IMR-90 (cell line): ENCODE measurements around the gene HAND1. TPM values are rescaled to one million over a fixed set of nuclear protein-coding genes. Genes with fewer than 3 reads are reported as not detected.
A peak's percentile ranks its signal among the peaks of the same experiment; 100 is the strongest.

Experiments used
- ATAC-seq: fragments of 200-7000 bp; cut with Tn5 transposase; 2 replicates; pipeline ENCODE4 v1.9.1; 2020; ENCODE audit warnings: low read depth, mild to moderate bottlenecking, moderate library complexity
- BruUV-seq: library from RNA; stranded (reverse); fragments of 400-500 nt; replicated peaks from 2 replicates; lab custom pipeline; 2021; lab: Mats Ljungman, UMichigan
- CTCF ChIA-PET: fragments of 300-600 bp; formaldehyde crosslinking; extraction: SDS; loops from one replicate; lab custom pipeline; 2021; ENCODE audit warnings: antibody characterized with exemption; lab: Yijun Ruan, JAX
- POLR2A ChIA-PET: fragments of 300-600 bp; sonication (Branson Sonifier 250); formaldehyde crosslinking; loops from one replicate; lab custom pipeline; 2022; ENCODE audit warnings: antibody characterized with exemption; ENCODE audit not compliant: unreplicated experiment; lab: Charles Lee
- DNase-seq: peaks from one replicate; pipeline ENCODE4 v3.0.0; 2013
- H2AFZ ChIP-seq: replicated peaks from 2 replicates; pipeline ENCODE3; 2013; ENCODE audit warnings: low read length, mild to moderate bottlenecking; ENCODE audit not compliant: poor library complexity
- H2AK5ac ChIP-seq: 2 replicates; pipeline ENCODE4 v1.6.1; 2013; ENCODE audit warnings: low read depth, low read length, inconsistent platforms
- H2AK9ac ChIP-seq: replicated peaks from 2 replicates; pipeline ENCODE3; 2013; ENCODE audit warnings: mild to moderate bottlenecking, low read depth, low read length, moderate library complexity; ENCODE audit not compliant: poor library complexity
- H2BK120ac ChIP-seq: 2 replicates; pipeline ENCODE4 v1.6.1; 2013; ENCODE audit warnings: low read depth, low read length, inconsistent platforms
- H2BK15ac ChIP-seq: 3 replicates; pipeline ENCODE4 v1.6.1; 2013; ENCODE audit warnings: low read depth, low read length, inconsistent platforms
- H2BK20ac ChIP-seq: 2 replicates; pipeline ENCODE4 v1.6.1; 2013; ENCODE audit warnings: low read depth, mild to moderate bottlenecking, inconsistent platforms, low read length, moderate library complexity
- H2BK5ac ChIP-seq: 2 replicates; pipeline ENCODE4 v1.6.1; 2013; ENCODE audit warnings: mild to moderate bottlenecking, low read depth, low read length, inconsistent platforms; ENCODE audit not compliant: poor library complexity, severe bottlenecking
- H3K14ac ChIP-seq: replicated peaks from 2 replicates; pipeline ENCODE4 v1.6.1; 2013; ENCODE audit warnings: low read depth, low read length, inconsistent platforms
- H3K18ac ChIP-seq: 2 replicates; pipeline ENCODE4 v1.6.1; 2013; ENCODE audit warnings: low read depth, low read length, control low read depth
- H3K23ac ChIP-seq: 2 replicates; pipeline ENCODE4 v1.6.1; 2013; ENCODE audit warnings: low read depth, low read length, inconsistent platforms
- H3K27ac ChIP-seq: 2 replicates; pipeline ENCODE4 v1.5.1; 2013; ENCODE audit warnings: mild to moderate bottlenecking, control low read depth, low read length; ENCODE audit not compliant: insufficient read depth
- H3K27me3 ChIP-seq: 2 replicates; pipeline ENCODE4 v1.6.1; 2013; ENCODE audit warnings: low read length; ENCODE audit not compliant: control insufficient read depth, insufficient read depth
- H3K36me3 ChIP-seq: 2 replicates; pipeline ENCODE4 v1.6.1; 2013; ENCODE audit warnings: low read length, mixed read lengths; ENCODE audit not compliant: control insufficient read depth, insufficient read depth
- H3K4ac ChIP-seq: 2 replicates; pipeline ENCODE4 v1.6.1; 2013; ENCODE audit warnings: low read depth, low read length, inconsistent platforms
- H3K4me1 ChIP-seq: 2 replicates; pipeline ENCODE4 v1.6.1; 2013; ENCODE audit warnings: low read length, mixed read lengths; ENCODE audit not compliant: control insufficient read depth, insufficient read depth
- H3K4me2 ChIP-seq: 2 replicates; pipeline ENCODE4 v1.6.1; 2013; ENCODE audit warnings: low read depth, mild to moderate bottlenecking, control low read depth, low read length, moderate library complexity
- H3K4me3 ChIP-seq: 2 replicates; pipeline ENCODE4 v1.5.1; 2013; ENCODE audit warnings: low read depth, mild to moderate bottlenecking, control low read depth, low read length, moderate library complexity; ENCODE audit not compliant: insufficient read depth
- H3K56ac ChIP-seq: 2 replicates; pipeline ENCODE4 v1.6.1; 2013; ENCODE audit warnings: low read length, inconsistent platforms; ENCODE audit not compliant: insufficient read depth; ENCODE audit errors: extremely low read depth
- H3K79me1 ChIP-seq, 2 experiments: 2 replicates each; pipeline ENCODE4 v1.6.1; 2013; ENCODE audit warnings: low read length in 2 of 2, inconsistent platforms in 1 of 2, low read depth in 1 of 2
- H3K9ac ChIP-seq: 2 replicates; pipeline ENCODE4 v1.6.1; 2013; ENCODE audit warnings: low read depth, low read length, control low read depth
- H3K9me1 ChIP-seq: 2 replicates; pipeline ENCODE4 v1.6.1; 2013; ENCODE audit warnings: low read length, inconsistent platforms; ENCODE audit not compliant: insufficient read depth
- H3K9me3 ChIP-seq: 2 replicates; pipeline ENCODE4 v1.6.1; 2013; ENCODE audit warnings: low read length; ENCODE audit not compliant: control insufficient read depth, insufficient read depth
- H4K20me1 ChIP-seq: 2 replicates; pipeline ENCODE4 v1.6.1; 2013; ENCODE audit warnings: low read length, inconsistent platforms; ENCODE audit not compliant: insufficient read depth
- H4K5ac ChIP-seq: 2 replicates; pipeline ENCODE4 v1.6.1; 2013; ENCODE audit warnings: mild to moderate bottlenecking, low read depth, low read length, control low read depth
- H4K8ac ChIP-seq, 2 experiments: 2 replicates each; pipeline ENCODE4 v1.6.1; 2013; ENCODE audit warnings: low read depth in 2 of 2, low read length in 2 of 2, control low read depth in 1 of 2, inconsistent platforms in 1 of 2
- H4K91ac ChIP-seq: 2 replicates; pipeline ENCODE4 v1.6.1; 2013; ENCODE audit warnings: low read depth, low read length, inconsistent platforms; ENCODE audit not compliant: insufficient read depth
- CEBPB ChIP-seq: IDR thresholded peaks from 2 replicates; pipeline ENCODE4 v1.6.1; 2012; ENCODE audit warnings: low read depth, low read length, improper control_type of control experiment
- RAD21 ChIP-seq: IDR thresholded peaks from 2 replicates; pipeline ENCODE4 v1.6.1; 2012; ENCODE audit warnings: low read length, improper control_type of control experiment
- WGBS, 2 experiments: methylation state at CpG; one replicate each; pipeline versions ENCODE4 v1.1.5 to v1.1.7; 2013; ENCODE audit warnings: missing lambda C conversion rate in 2 of 2; ENCODE audit not compliant: insufficient read length in 1 of 2; ENCODE audit errors: extremely low coverage in 2 of 2; 5-methylcytosine and 5-hydroxymethylcytosine counted together
- dilution Hi-C: fragments of 300-500 bp; cut with HindIII; formaldehyde crosslinking; loops from one replicate; pipeline ENCODE4 v1.14.3; 2018; ENCODE audit warnings: low sequenced_read_pairs; ENCODE audit not compliant: unreplicated experiment
- in situ Hi-C: fragments of 300-500 bp; cut with MboI; formaldehyde crosslinking; loops from 3 replicates; pipeline ENCODE4 v1.14.3; 2019; ENCODE audit warnings: low sequenced_read_pairs, inconsistent platforms, mixed read lengths
- intact Hi-C: fragments of 100-400 bp; cut with micrococcal nuclease; formaldehyde crosslinking; loops from 2 replicates; pipeline ENCODE4 v1.10.0; 2022
- polyA plus RNA-seq, 3 experiments: library from polyadenylated mRNA; depleted of rRNA; stranded (reverse); fragments of >200 nt; gene quantifications; 2 replicates each; pipeline ENCODE4 v1.2.3, GENCODE V29; 2012; ENCODE audit warnings: low replicate concordance in 1 of 3
- total RNA-seq: library from RNA; depleted of rRNA; stranded (reverse); fragments of >200 nt; gene quantifications from 2 replicates; pipeline ENCODE4 v1.2.3, GENCODE V29; 2012

The HAND1 gene
- total and polyA plus RNA-seq, 2 of the 4 experiments (the other 2 are of a cell fraction), result not detected

GRCh38 chr5:154459015-154459414, 19.0 kb downstream of the HAND1 start:
- Histone ChIP-seq H3K4ac (no peak overlapping the region), H2AK5ac (no peak overlapping the region), H3K9ac (no peak overlapping the region), H2BK120ac (no peak overlapping the region), H2AFZ (no peak overlapping the region), H3K9me1 (no peaks in the 10 kb centered on the region), H2BK5ac (no peak overlapping the region), H4K91ac (no peak overlapping the region), H3K9me3 (no peaks in the 10 kb centered on the region), H2BK15ac (no peak overlapping the region), H3K18ac (no peak overlapping the region), H4K8ac (no peak overlapping the region), H3K36me3 (peaks cover 28% of the 10 kb centered on the region), H4K5ac (no peak overlapping the region), H3K27me3 (no peaks in the 10 kb centered on the region), H3K56ac (no peak overlapping the region), H2BK20ac (no peak overlapping the region), H3K4me3 (no peak overlapping the region), H2AK9ac (no peak overlapping the region), H3K79me1 (no peaks in the 10 kb centered on the region), H4K20me1 (no peaks in the 10 kb centered on the region), H3K14ac (no peak overlapping the region), H3K4me1 (no peaks in the 10 kb centered on the region), H3K23ac (no peak overlapping the region), H3K27ac (no peak overlapping the region), H3K4me2 (no peak overlapping the region)
- BruUV-seq, result TSS peak; percentile 32
- DNase-seq (no peak), ATAC-seq (no peak)
- intact Hi-C loops, result no loop called here
- ChIA-PET CTCF (interaction anchor here (0.8 to 0.9 kb wide), 2 partner anchors 9 to 387 kb away, joined by 3 read pairs; no protein-coding TSS in a partner anchor), POLR2A (no interaction called here)
- WGBS, 2 experiments, result 80% methylated on average over 1 of the region's 3 CpGs; no CpG with 5 or more reads in 1 of the 2 experiments
- TF ChIP-seq RAD21 (no peak), CEBPB (no peak)
- dilution Hi-C loops, result no loop called here
- in situ Hi-C loops, result loop anchor here (25.0 kb wide), 1 partner anchor 353 kb away; no protein-coding TSS in a partner anchor
